Kidney (tissue), 14 donors: ENCODE data around the gene RELA. TPM values are rescaled to one million over a fixed set of nuclear protein-coding genes. Genes with fewer than 3 reads are reported as not detected.

Source experiments
- DNase-seq, 5 donors: peaks; one replicate each; pipeline ENCODE4 v3.0.0-alpha.2; 2013 to 2020
- FAIRE-seq: peaks from 2 replicates; lab custom pipeline; 2012; peaks lifted over from hg19 to GRCh38; lab: Jason Lieb, UNC
- H3K27ac ChIP-seq, 2 donors: one replicate each; pipeline ENCODE4 v1.7.0; 2013; ENCODE audit warnings: low read depth in 2 of 2, low read length in 2 of 2, inconsistent platforms in 1 of 2
- H3K27me3 ChIP-seq: one replicate; pipeline ENCODE4 v1.7.1; 2013; ENCODE audit warnings: low read length, inconsistent platforms; ENCODE audit not compliant: control insufficient read depth, insufficient read depth
- H3K36me3 ChIP-seq, 3 donors: one replicate each; pipeline versions ENCODE4 v1.7.0 to v1.7.1; 2013; ENCODE audit warnings: low read length in 3 of 3, control low read depth in 1 of 3, inconsistent platforms in 1 of 3; ENCODE audit not compliant: insufficient read depth in 3 of 3, control insufficient read depth in 2 of 3
- H3K4me1 ChIP-seq, 3 donors: one replicate each; pipeline versions ENCODE4 v1.7.0 to v1.7.1; 2013; ENCODE audit warnings: low read length in 3 of 3, inconsistent platforms in 1 of 3, low read depth in 1 of 3; ENCODE audit not compliant: control insufficient read depth in 2 of 3, insufficient read depth in 2 of 3
- H3K4me3 ChIP-seq, 3 donors: one replicate each; pipeline versions ENCODE4 v1.7.0 to v1.8.1; 2013; ENCODE audit warnings: low read length in 3 of 3, control low read depth in 1 of 3, inconsistent platforms in 1 of 3
- H3K9ac ChIP-seq, 3 donors: one replicate each; pipeline versions ENCODE4 v1.7.0 to v1.7.1; 2013; ENCODE audit warnings: low read length in 3 of 3, control low read depth in 1 of 3, inconsistent platforms in 1 of 3
- H3K9me3 ChIP-seq, 3 donors: one replicate each; pipeline versions ENCODE4 v1.7.0 to v1.7.1; 2013; ENCODE audit warnings: low read length in 3 of 3, control low read depth in 1 of 3, inconsistent platforms in 1 of 3; ENCODE audit not compliant: control insufficient read depth in 2 of 3, insufficient read depth in 1 of 3
- CTCF ChIP-seq: IDR thresholded peaks from 3 replicates; pipeline ENCODE4 v1.5.1; 2012; ENCODE audit warnings: mild to moderate bottlenecking, moderate library complexity, borderline replicate concordance; ENCODE audit not compliant: insufficient read depth; ENCODE audit errors: extremely low read depth
- intact Hi-C: fragments of 100-400 bp; cut with DNase I; formaldehyde crosslinking; loops from one replicate; pipeline ENCODE4 v1.11.1; 2022
- polyA plus RNA-seq: library from polyadenylated mRNA; stranded (reverse); fragments of 350-450 nt; fragmentation: Illumina TruSeq; extraction: RNeasy Lipid Tissue Mini Kit (QIAGEN cat#74804); gene quantifications from one replicate; pipeline ENCODE4 v1.2.3, GENCODE V29; 2014; ENCODE audit warnings: low read depth, low replicate concordance; ENCODE audit not compliant: insufficient read depth
- total RNA-seq: library from RNA; stranded (reverse); fragmentation: NEBNext Ultra II Directional; extraction: Animal tissue kit (Norgen Biotek cat#: 25700); gene quantifications from one replicate; pipeline ENCODE4 v1.2.1, GENCODE V29; 2021
- donor health status: control.
- donor health status: control.
- donor health status: control.
- donor health status: control.
- donor health status: control.
- donor health status: DM: yes; HTN: yes; CAD: no.
- donor health status: Normal renal cell carcinoma (clear cell type).

The RELA gene
- total and polyA plus RNA-seq, 2 donors from 2014 or later, result 34.8 to 81.6 TPM

DNA sequence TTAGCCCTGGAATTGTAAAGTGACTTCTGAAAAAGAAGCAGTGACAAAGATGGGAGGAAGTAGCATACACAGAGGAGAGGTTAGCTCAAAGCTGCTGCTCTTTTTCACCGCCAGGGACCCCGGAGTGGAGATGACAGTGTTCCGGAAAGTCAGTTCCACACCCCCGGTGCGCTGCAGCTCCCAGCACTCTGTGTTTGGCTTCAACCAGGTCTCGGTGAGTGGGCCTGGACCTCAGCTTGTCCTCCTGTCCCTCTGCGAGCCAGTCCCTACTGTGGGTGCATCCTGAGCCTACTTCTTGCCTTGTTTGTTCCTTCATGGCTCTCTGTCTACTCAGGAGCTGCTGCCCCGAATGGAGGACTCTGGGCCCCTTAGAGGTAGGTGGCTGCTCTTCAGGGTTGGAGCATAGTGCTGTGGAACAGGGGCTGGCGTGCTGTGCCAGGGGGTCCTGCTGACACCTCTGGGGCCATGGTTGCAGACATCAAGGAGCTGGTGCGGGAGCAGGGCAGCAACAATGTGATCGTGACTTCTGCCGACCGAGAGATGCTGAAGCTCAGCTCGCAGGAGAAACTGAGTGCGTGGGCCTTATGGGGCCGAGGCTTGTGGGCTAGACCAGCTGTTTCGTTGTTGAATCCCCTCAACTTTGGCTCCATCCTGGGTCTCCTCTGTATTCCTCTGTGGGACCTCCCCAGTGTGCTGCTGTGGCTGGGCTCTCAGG is 45.4 kb downstream of the RELA start:
- TF ChIP-seq CTCF, result no peak
- Histone ChIP-seq H3K27me3 (no peaks in the 10 kb centered on the region), H3K36me3 (peaks cover 2 to 12% (median 5%) of the 10 kb centered on the region in 3 donors), H3K4me3 (peak overlapping the region in 1 of 3 donors; percentile 76), H3K27ac (no peak overlapping the region), H3K4me1 (peaks cover 0 to 24% (median 0%) of the 10 kb centered on the region in 3 donors), H3K9ac (no peak overlapping the region), H3K9me3 (no peaks in the 10 kb centered on the region)
- intact Hi-C loops, result no loop called here
- FAIRE-seq (no peak), DNase-seq (no peak)

DNA sequence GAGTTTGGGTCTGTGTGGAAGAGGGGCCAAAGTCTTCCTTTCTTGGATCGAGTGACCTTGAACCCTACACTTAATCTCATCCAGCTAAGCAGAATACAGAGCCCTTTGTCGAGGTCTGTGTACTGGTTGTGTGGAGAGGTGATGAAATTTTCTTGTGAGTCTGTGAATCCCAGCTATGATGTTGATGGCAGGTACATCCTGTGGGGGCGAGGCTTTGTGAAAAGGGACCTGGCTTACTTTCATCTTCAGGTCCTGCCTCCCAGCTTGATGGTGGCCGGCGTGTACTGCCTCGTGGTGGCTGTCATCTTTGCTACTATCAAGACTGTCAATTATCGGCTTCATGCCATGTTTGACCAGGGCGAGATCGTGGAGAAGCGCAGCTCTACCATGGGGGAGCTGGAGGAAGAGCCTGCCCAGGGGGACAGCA is 46.1 kb downstream of the RELA start:
- TF ChIP-seq CTCF, result no peak
- FAIRE-seq (no peak), DNase-seq (no peak)
- intact Hi-C loops, result no loop called here
- H3K27ac ChIP-seq, result no peak overlapping the region
- peaks cover 2 to 12% (median 5%) of the 10 kb centered on the region in 3 donors for H3K36me3 ChIP-seq
- H3K9ac ChIP-seq, result peak overlapping the region; percentile 2 to 68 (median 38)
- no peaks in the 10 kb centered on the region for H3K27me3 ChIP-seq
- no peaks in the 10 kb centered on the region for H3K9me3 ChIP-seq
- H3K4me3 ChIP-seq, result peak overlapping the region; percentile 53 to 76 (median 59)
- peaks cover 0 to 30% (median 0%) of the 10 kb centered on the region in 3 donors for H3K4me1 ChIP-seq

DNA sequence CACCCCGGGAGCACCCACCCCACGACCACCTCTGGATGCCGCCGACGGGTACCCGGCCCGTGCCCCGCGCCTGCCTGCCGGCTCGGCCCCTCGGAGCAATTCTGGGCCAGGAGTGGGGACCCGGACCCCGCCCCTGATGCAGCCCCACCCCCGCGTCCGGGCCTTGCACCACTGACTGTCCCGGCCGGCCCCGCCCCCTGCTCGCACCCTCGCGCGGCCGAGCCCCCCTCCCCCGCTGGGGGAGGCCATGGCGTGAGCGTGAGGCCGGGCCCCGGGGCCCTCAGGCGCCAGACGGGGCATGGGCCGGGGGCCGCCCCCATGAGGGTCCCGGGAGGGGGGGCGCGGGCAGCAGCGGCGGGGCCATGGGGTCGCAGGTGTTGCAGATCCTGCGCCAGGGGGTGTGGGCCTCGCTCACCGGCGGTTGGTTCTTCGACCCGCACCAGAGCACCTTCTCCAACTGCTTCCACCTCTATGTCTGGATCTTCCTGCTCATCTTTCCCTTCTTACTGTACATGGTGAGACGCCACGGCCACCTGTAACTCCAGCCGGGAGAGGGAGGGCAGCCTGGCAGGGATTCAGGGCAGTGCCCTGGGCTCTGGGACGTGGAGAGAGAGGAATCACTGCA is 46.7 kb downstream of the RELA start:
- TF ChIP-seq CTCF, result no peak

More for the DNA sequence above, 46.7 kb downstream of the RELA start:
- Histone ChIP-seq H3K27ac (peak overlapping the region; percentile 9 to 71), H3K4me1 (peaks cover 0 to 33% (median 0%) of the 10 kb centered on the region in 3 donors), H3K9me3 (no peaks in the 10 kb centered on the region), H3K4me3 (peak overlapping the region; percentile 53 to 76 (median 59)), H3K27me3 (no peaks in the 10 kb centered on the region), H3K36me3 (peaks cover 2 to 12% (median 5%) of the 10 kb centered on the region in 3 donors), H3K9ac (peak overlapping the region; percentile 2 to 68 (median 38))
- FAIRE-seq (no peak), DNase-seq (peak in 2 of 5 donors; percentile 25 to 61)
- intact Hi-C loops, result no loop called here
